D721Med (cell line): ENCODE data around the gene FERMT3.
A peak's percentile ranks its signal among the peaks of the same experiment; 100 is the strongest.

Experiments
- DNase-seq: peaks from one replicate; pipeline ENCODE4 v3.0.0; 2011; ENCODE audit warnings: low spot score; ENCODE audit not compliant: insufficient read length
- FAIRE-seq: peaks from 2 replicates; lab custom pipeline; 2011; peaks lifted over from hg19 to GRCh38; lab: Jason Lieb, UNC
- CTCF ChIP-seq: IDR thresholded peaks from 2 replicates; pipeline ENCODE4 v1.5.1; 2012; ENCODE audit warnings: mild to moderate bottlenecking, control low read depth; ENCODE audit not compliant: insufficient read depth; ENCODE audit errors: missing control alignments

Gene FERMT3

GRCh38 chr11:64222651-64223000 lies 16.1 kb downstream of the FERMT3 start:
- DNase-seq (no peak), FAIRE-seq (no peak)
- no peak for TF ChIP-seq CTCF

- no peak for TF ChIP-seq CTCF
- no peak for DNase-seq
- FAIRE-seq = no peak
Observed at GRCh38 chr11:64223001-64223651, 16.6 kb downstream of the FERMT3 start.

- TF ChIP-seq CTCF = no peak
- DNase-seq = no peak
- no peak for FAIRE-seq
Observed at GRCh38 chr11:64224151-64224890, 17.8 kb downstream of the FERMT3 start.

- FAIRE-seq = no peak
- TF ChIP-seq CTCF = no peak
- no peak for DNase-seq
Observed at GRCh38 chr11:64224891-64225607, 18.5 kb downstream of the FERMT3 start.

GRCh38 chr11:64225608-64226506 lies 19.3 kb downstream of the FERMT3 start, which contains the start of the genes NUDT22 and TRPT1:
Gene NUDT22 (plus strand): TSS chr11:64226274. CDS start chr11:64226653, 379 bp downstream.
Gene TRPT1 (minus strand): TSS chr11:64226186. CDS start chr11:64225860, 326 bp downstream.
- peak; percentile 12 for TF ChIP-seq CTCF
- FAIRE-seq = no peak
- peak; percentile 92 for DNase-seq

- TF ChIP-seq CTCF = no peak
- no peak for DNase-seq
- no peak for FAIRE-seq
Observed at GRCh38 chr11:64226507-64227051, 20.1 kb downstream of the FERMT3 start.
